T-cell (primary cell): ENCODE results near the gene LANCL3. TPM values are rescaled to one million over a fixed set of nuclear protein-coding genes. Genes with fewer than 3 reads are reported as not detected.
"Not testable (repeated sequence)": the region's sequence is repeated elsewhere in the genome, so short reads cannot be mapped to it uniquely, and the experiment has no call there.

Experiments used
- ATAC-seq, 4 experiments: fragments of 200-7000 bp in 3 of 4; fragments of 150-1000 bp in 1 of 4; cut with Tn5 transposase; replicated peaks in 1 of 4; 1 replicate in 3 of 4; 2 replicates in 1 of 4; pipeline ENCODE4 v1.10.0; 2021; ENCODE audit warnings: moderate library complexity in 3 of 4, mild to moderate bottlenecking in 2 of 4, moderate number of reproducible peaks in 1 of 4
- CTCF ChIA-PET, 2 donors: fragments of 300-600 bp; sonication (Branson Sonifier 250); formaldehyde crosslinking; loops; one replicate each; lab custom pipeline; 2022; ENCODE audit warnings: antibody characterized with exemption in 2 of 2; lab: Charles Lee
- POLR2A ChIA-PET, 2 donors: fragments of 300-600 bp; sonication (Branson Sonifier 250); formaldehyde crosslinking; loops; one replicate each; lab custom pipeline; 2022; ENCODE audit warnings: antibody characterized with exemption in 2 of 2; lab: Charles Lee
- DNase-seq, 35 experiments: peaks; one replicate each; pipeline versions ENCODE4 v3.0.0 to v3.0.0-alpha.2; 2013 to 2023
- H3K27ac ChIP-seq: one replicate; pipeline ENCODE4 v1.5.1; 2013; ENCODE audit warnings: low read length
- H3K27me3 ChIP-seq, 2 experiments: replicated peaks in 1 of 2; 1 replicate in 1 of 2; 2 replicates in 1 of 2; pipeline versions ENCODE4 v1.6.1 to v1.7.0; 2013; ENCODE audit warnings: low read length in 1 of 2, mixed read lengths in 1 of 2; ENCODE audit not compliant: control insufficient read depth in 2 of 2, insufficient read depth in 2 of 2; ENCODE audit errors: extremely low read depth in 1 of 2
- H3K36me3 ChIP-seq, 2 donors: 1 replicate in 1 of 2; 2 replicates in 1 of 2; pipeline versions ENCODE4 v1.6.1 to v1.7.0; 2013; ENCODE audit warnings: low read length in 1 of 2; ENCODE audit not compliant: control insufficient read depth in 2 of 2, insufficient read depth in 1 of 2; ENCODE audit errors: extremely low read depth in 1 of 2
- H3K4me1 ChIP-seq, 2 experiments: 1 replicate in 1 of 2; 2 replicates in 1 of 2; pipeline versions ENCODE4 v1.6.1 to v1.7.0; 2013; ENCODE audit warnings: low read length in 2 of 2, mixed read lengths in 1 of 2; ENCODE audit not compliant: insufficient read depth in 2 of 2, control insufficient read depth in 1 of 2; ENCODE audit errors: extremely low read depth in 1 of 2
- H3K4me3 ChIP-seq, 2 donors: 1 replicate in 1 of 2; 2 replicates in 1 of 2; pipeline versions ENCODE4 v1.5.1 to v1.7.0; 2013; ENCODE audit warnings: mild to moderate bottlenecking in 2 of 2, low read length in 1 of 2, moderate library complexity in 1 of 2; ENCODE audit not compliant: control insufficient read depth in 1 of 2; ENCODE audit errors: extremely low read depth in 1 of 2
- H3K9me3 ChIP-seq: 2 replicates; pipeline ENCODE4 v1.7.0; 2013
- H3K27ac Mint-ChIP-seq, 2 donors: one replicate each; pipeline ENCODE4 v1.8.0; 2020 to 2021; ENCODE audit warnings: mild to moderate bottlenecking in 2 of 2, mixed read lengths in 2 of 2
- H3K27me3 Mint-ChIP-seq, 2 donors: one replicate each; pipeline ENCODE4 v1.8.0; 2021 to 2022; ENCODE audit warnings: mixed read lengths in 2 of 2
- H3K36me3 Mint-ChIP-seq: one replicate; pipeline ENCODE4 v1.8.0; 2021; ENCODE audit warnings: mixed read lengths
- H3K4me1 Mint-ChIP-seq, 3 donors: one replicate each; pipeline ENCODE4 v1.8.0; 2020 to 2022; ENCODE audit warnings: mixed read lengths in 3 of 3, mild to moderate bottlenecking in 1 of 3
- H3K4me3 Mint-ChIP-seq, 3 donors: one replicate each; pipeline ENCODE4 v1.8.0; 2020 to 2022; ENCODE audit warnings: mild to moderate bottlenecking in 3 of 3, mixed read lengths in 3 of 3, moderate library complexity in 3 of 3
- H3K9me3 Mint-ChIP-seq, 3 donors: one replicate each; pipeline ENCODE4 v1.8.0; 2020 to 2022; ENCODE audit warnings: mixed read lengths in 3 of 3
- WGBS: methylation state at CpG from one replicate; pipeline ENCODE4 v1.1.5; 2013; ENCODE audit warnings: missing lambda C conversion rate; ENCODE audit not compliant: insufficient coverage; 5-methylcytosine and 5-hydroxymethylcytosine counted together
- total RNA-seq, 35 experiments: library from RNA in 6 of 35; stranded (reverse) in 6 of 35; fragments of 120-200 nt in 1 of 35; gene quantifications; one replicate each; pipeline versions ENCODE4 v1.2.1 to v1.2.4 and lab custom pipeline; 2013 to 2026

LANCL3 gene
- under 1 TPM; 0.09 to 0.70 (median 0.23) TPM for total RNA-seq
- total RNA-seq (2013): 0.35 TPM
- 0 to 1.4 (median 0.38) reads per million in 29 experiments for total RNA-seq (lab: John Stamatoyannopoulos, UW)

DNA sequence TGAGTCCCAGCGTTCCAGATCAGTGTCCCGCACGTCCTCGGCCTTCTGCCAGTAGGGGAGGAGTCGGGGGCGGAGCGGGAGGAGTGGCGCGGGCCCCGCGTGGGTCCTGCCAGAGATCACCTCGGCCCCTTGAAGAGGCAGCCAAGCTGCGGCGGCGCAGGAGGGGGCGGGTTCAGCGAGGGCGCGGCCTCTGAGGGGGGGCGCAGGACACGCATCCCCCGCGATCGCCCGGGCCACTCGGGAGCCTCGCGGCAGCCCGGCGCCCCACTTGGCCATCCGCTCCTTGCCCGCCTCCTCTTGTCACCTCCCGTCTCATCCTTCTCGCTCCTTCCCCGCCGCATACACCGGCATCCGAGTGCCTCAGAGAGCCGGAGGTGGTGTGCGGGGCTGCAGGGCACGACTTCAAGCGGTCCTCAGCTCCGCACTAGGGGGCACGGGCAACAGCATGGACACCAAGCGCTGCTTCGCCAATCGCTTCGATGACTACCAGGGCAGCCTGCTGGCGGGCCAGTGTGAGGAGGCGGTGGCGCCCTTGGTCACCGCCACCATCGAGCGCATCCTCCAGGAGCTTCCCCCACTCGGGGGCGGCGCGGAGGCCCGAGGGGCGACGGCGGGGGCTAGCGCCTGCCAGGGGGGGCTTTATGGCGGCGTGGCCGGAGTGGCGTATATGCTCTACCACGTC, at the start of gene LANCL3:
TSS of gene LANCL3 (plus strand) at position 236 of the 682 bp plus-strand sequence. CDS start at position 446, 210 bp downstream.
- H3K9me3 ChIP-seq, H3K4me1 ChIP-seq, H3K36me3 ChIP-seq, H3K27ac Mint-ChIP-seq, H3K36me3 Mint-ChIP-seq, POLR2A ChIA-PET, H3K27ac ChIP-seq, H3K9me3 Mint-ChIP-seq, H3K27me3 ChIP-seq, CTCF ChIA-PET: not testable (repeated sequence)
- Mint-ChIP-seq H3K4me3 (peak within 1 kb of the TSS; percentile 72 to 79 (median 74)), H3K27me3 (peaks cover 10 to 35% of the 10 kb centered on the region in 2 donors), H3K4me1 (peaks cover 8 to 12% (median 12%) of the 10 kb centered on the region in 3 donors)
- peak within 1 kb of the TSS; percentile 14 to 47 for H3K4me3 ChIP-seq
- 0% methylated on average over 1 of the region's 68 CpGs for WGBS
- peak in 2 of 4 experiments; percentile 14 to 33 for ATAC-seq
- DNase-seq: peak in 9 of 35 experiments; percentile 1 to 38 (median 7)

- WGBS: 100% methylated on average over 1 of the region's 3 CpGs
- H3K9me3 ChIP-seq, ATAC-seq, H3K27me3 ChIP-seq, POLR2A ChIA-PET, H3K27ac ChIP-seq, DNase-seq, H3K27me3 Mint-ChIP-seq, H3K36me3 ChIP-seq, H3K4me3 Mint-ChIP-seq, CTCF ChIA-PET, H3K4me1 Mint-ChIP-seq, H3K36me3 Mint-ChIP-seq, H3K4me3 ChIP-seq, H3K9me3 Mint-ChIP-seq, H3K27ac Mint-ChIP-seq, H3K4me1 ChIP-seq: not testable (repeated sequence)
Observed at GRCh38 chrX:37523673-37524072, 47.8 kb upstream of the LANCL3 start.

DNA sequence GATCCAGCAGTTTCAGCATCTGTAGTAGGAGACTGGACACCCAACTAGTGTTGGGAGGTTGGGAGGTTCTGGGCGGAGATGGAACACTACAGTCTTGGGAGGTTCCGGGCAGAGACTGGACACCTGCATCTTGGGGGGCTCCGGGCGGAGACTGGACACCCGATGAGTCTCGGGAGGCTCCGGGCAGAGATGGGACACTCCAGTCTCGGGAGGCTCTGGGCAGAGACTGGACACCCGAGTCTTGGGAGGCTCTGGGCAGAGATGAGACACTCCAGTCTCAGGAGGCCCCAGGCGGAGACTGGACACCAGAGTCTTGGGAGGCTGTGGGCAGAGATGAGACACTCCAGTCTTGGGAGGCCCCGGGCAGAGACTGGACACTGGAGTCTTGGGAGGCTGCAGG, 29.5 kb upstream of the LANCL3 start:
- ChIA-PET POLR2A (no interaction called here), CTCF (no interaction called here)
- Histone ChIP-seq H3K4me3 (no peak overlapping the region), H3K9me3 (no peaks in the 10 kb centered on the region), H3K27ac (no peak overlapping the region), H3K4me1 (no peaks in the 10 kb centered on the region), H3K36me3 (no peaks in the 10 kb centered on the region), H3K27me3 (no peaks in the 10 kb centered on the region)
- Mint-ChIP-seq H3K27ac (no peak overlapping the region), H3K9me3 (no peaks in the 10 kb centered on the region), H3K36me3 (no peaks in the 10 kb centered on the region), H3K27me3 (peaks cover 0 to 23% of the 10 kb centered on the region in 2 donors), H3K4me3 (no peak overlapping the region), H3K4me1 (no peaks in the 10 kb centered on the region)
- 92% methylated on average over 9 of the region's 11 CpGs for WGBS
- ATAC-seq (no peak), DNase-seq (no peak)

DNA sequence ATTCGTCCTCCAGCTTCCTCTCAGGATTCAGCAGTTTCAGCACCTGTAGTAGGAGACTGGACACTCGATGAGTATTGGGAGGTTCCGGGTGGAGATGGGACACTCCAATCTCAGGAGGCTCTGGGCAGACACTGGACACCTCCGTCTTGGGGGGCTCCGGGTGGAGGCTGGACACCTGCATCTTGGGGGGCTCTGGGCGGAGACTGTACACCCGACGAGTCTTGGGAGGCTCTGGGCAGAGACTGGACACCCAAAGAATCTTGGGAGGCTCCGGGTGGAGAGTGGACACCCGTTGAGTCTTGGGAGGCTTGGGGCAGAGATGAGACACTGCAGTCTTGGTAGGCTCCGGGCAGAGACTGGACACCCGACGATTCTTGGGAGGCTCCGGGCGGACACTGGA, 28.7 kb upstream of the LANCL3 start:
- Histone ChIP-seq H3K4me3 (no peak overlapping the region), H3K4me1 (no peaks in the 10 kb centered on the region), H3K27me3 (no peaks in the 10 kb centered on the region), H3K27ac (no peak overlapping the region), H3K36me3 (no peaks in the 10 kb centered on the region), H3K9me3 (no peaks in the 10 kb centered on the region)
- H3K36me3 Mint-ChIP-seq: no peaks in the 10 kb centered on the region
- POLR2A ChIA-PET: no interaction called here
- no peak overlapping the region for H3K27ac Mint-ChIP-seq
- CTCF ChIA-PET: no interaction called here
- 88% methylated on average over 10 of the region's 15 CpGs for WGBS
- no peak for ATAC-seq
- H3K4me1 Mint-ChIP-seq: no peaks in the 10 kb centered on the region
- H3K4me3 Mint-ChIP-seq: no peak overlapping the region
- H3K9me3 Mint-ChIP-seq: no peaks in the 10 kb centered on the region
- H3K27me3 Mint-ChIP-seq: peaks cover 0 to 18% of the 10 kb centered on the region in 2 donors
- DNase-seq: no peak

DNA sequence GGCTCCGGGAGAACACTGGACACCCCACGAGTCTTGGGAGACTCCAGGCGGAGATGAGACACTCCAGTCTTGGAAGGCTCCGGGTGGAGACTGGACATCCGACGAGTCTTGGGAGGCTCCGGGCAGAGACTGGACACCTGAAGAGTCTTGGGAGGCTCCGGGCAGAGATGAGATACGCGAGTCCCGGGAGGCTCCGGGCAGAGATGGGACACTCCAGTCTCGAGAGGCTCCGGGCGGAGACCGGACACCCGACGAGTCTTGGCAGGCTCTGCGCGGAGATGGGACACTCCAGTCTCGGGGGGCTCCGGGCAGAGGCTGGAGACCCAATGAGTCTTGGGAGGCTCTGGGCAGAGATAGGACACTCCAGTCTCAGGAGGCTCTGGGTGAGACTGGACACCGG, 28.1 kb upstream of the LANCL3 start:
- 86% methylated on average over 1 of the region's 23 CpGs for WGBS
- no peaks in the 10 kb centered on the region for H3K9me3 Mint-ChIP-seq
- no peak for ATAC-seq
- H3K36me3 Mint-ChIP-seq: no peaks in the 10 kb centered on the region
- H3K27me3 Mint-ChIP-seq: peaks cover 0 to 13% of the 10 kb centered on the region in 2 donors
- no peak for DNase-seq
- Histone ChIP-seq H3K27ac (no peak overlapping the region), H3K4me1 (no peaks in the 10 kb centered on the region), H3K4me3 (no peak overlapping the region), H3K9me3 (no peaks in the 10 kb centered on the region), H3K27me3 (no peaks in the 10 kb centered on the region), H3K36me3 (no peaks in the 10 kb centered on the region)
- ChIA-PET CTCF (no interaction called here), POLR2A (no interaction called here)
- no peaks in the 10 kb centered on the region for H3K4me1 Mint-ChIP-seq
- no peak overlapping the region for H3K4me3 Mint-ChIP-seq
- no peak overlapping the region for H3K27ac Mint-ChIP-seq

- POLR2A ChIA-PET, DNase-seq, H3K27ac ChIP-seq, H3K4me3 Mint-ChIP-seq, H3K4me3 ChIP-seq, H3K27ac Mint-ChIP-seq, CTCF ChIA-PET, ATAC-seq, H3K27me3 ChIP-seq, H3K4me1 Mint-ChIP-seq, H3K36me3 ChIP-seq, H3K9me3 Mint-ChIP-seq, H3K9me3 ChIP-seq, H3K36me3 Mint-ChIP-seq, H3K4me1 ChIP-seq: not testable (repeated sequence)
- H3K27me3 Mint-ChIP-seq: peaks cover 0 to 12% of the 10 kb centered on the region in 2 donors
- no CpG with 5 or more reads among the region's 1 CpG for WGBS
Observed at GRCh38 chrX:37544531-37544930, 26.9 kb upstream of the LANCL3 start.
